NK-92 (cell line): ENCODE measurements around the gene YDJC.
"Not testable (repeated sequence)": the region's sequence is repeated elsewhere in the genome, so short reads cannot be mapped to it uniquely, and the experiment has no call there.

Experiments used
- DNase-seq: peaks from one replicate; lab custom pipeline; 2025; ENCODE audit not compliant: unreplicated experiment; lab: John Stamatoyannopoulos, UW

The YDJC gene

DNA sequence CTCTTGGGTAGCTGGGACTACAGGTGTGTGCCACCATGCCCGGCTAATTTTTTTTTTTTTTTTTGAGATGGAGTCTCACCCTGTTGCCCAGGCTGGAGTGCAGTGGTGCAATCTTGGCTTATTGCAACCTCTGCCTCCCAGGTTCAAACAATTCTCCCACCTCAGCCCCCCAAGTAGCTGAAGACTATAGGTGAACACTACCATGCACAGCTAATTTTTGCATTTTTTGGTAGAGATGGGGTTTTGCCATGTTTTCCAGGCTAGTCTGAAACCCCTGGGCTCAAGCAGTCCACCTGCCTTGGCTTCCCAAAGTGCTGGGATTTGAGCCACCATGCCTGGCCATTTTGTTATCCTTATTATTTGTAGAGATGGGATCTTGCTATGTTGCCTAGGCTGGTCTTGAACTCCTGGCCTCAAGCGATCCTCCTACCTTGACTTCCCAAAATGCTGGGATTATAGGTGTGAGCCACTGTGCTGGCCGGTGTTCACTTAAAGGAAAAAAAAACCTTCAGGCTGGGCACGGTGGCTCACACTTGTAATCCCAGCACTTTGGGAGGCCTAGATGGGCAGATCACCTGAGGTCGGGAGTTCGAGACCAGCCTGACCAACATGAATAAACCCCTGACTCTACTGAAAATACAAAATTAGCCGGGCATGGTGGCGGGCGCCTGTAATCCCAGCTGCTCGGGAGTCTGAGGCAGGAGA is 48.7 kb downstream of the YDJC start:
- DNase-seq = not testable (repeated sequence)

DNA sequence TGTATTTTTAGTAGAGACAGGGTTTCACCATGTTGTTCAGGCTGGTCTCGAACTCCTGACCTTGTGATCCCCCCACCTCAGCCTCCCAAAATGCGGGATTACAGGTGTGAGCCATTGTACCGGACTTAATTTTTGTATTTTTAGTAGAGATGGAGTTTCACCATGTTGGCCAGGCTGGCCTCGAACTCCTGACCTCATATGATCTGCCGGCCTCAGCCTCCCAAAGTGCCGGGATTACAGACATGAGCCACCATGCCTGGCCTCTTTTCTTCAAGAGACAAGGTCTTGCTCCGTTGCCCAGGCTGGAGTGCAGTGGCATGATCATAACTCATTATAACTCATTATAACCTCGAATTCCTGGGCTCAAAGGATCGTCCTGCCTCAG is 49.2 kb downstream of the YDJC start:
- not testable (repeated sequence) for DNase-seq

DNA sequence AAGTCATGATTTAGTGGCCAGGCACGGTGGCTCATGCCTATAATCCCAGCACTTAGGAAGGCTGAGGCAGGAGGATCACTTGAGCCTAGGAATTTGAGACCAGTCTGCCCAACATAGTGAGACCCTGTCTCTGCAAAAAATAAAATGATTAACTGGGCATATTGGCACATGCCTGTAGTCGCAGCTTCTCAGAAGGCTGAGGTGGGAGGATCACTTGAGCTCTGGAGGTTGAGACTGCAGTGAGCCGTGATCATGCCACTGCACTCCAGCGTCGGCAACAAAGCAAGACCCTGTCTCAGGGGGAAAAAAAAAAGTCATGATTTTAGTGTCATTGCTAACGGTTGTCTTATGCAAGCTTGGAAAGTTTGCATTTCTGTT is 50.4 kb downstream of the YDJC start:
- no peak for DNase-seq
